GM23248 (cell line): ENCODE results near the gene RAD51D. TPM values are rescaled to one million over a fixed set of nuclear protein-coding genes. Genes with fewer than 3 reads are reported as not detected.

Experiments used
- DNase-seq: peaks from one replicate; pipeline ENCODE4 v3.0.0-alpha.2; 2015
- H2AFZ ChIP-seq: fragments of 200-600 bp; sonication (generic); 2 replicates; pipeline ENCODE4 v1.6.1; 2016; ENCODE audit warnings: antibody characterized with exemption
- H3F3A ChIP-seq: fragments of 200-600 bp; sonication (generic); 2 replicates; pipeline ENCODE4 v1.6.1; 2016; ENCODE audit warnings: mild to moderate bottlenecking, antibody characterized with exemption, mixed run types; ENCODE audit not compliant: insufficient read depth
- H3K27ac ChIP-seq: fragments of 200-600 bp; sonication (generic); 2 replicates; pipeline ENCODE4 v1.5.1; 2016; ENCODE audit warnings: mild to moderate bottlenecking
- H3K27me3 ChIP-seq: fragments of 200-600 bp; sonication (generic); replicated peaks from 2 replicates; pipeline ENCODE4 v1.6.1; 2016; ENCODE audit warnings: mild to moderate bottlenecking; ENCODE audit not compliant: insufficient read depth
- H3K36me3 ChIP-seq: fragments of 200-600 bp; sonication (generic); 2 replicates; pipeline ENCODE4 v1.6.1; 2016; ENCODE audit warnings: low read depth, mild to moderate bottlenecking
- H3K4me1 ChIP-seq: fragments of 200-600 bp; sonication (generic); 2 replicates; pipeline ENCODE4 v1.6.1; 2016; ENCODE audit warnings: mild to moderate bottlenecking; ENCODE audit not compliant: insufficient read depth
- H3K4me2 ChIP-seq: fragments of 200-600 bp; sonication (generic); one replicate; pipeline ENCODE4 v1.6.1; 2016; ENCODE audit warnings: mild to moderate bottlenecking; ENCODE audit not compliant: unreplicated experiment
- H3K4me3 ChIP-seq: fragments of 200-600 bp; sonication (generic); 2 replicates; pipeline ENCODE4 v1.5.1; 2016; ENCODE audit warnings: mild to moderate bottlenecking
- H3K79me2 ChIP-seq: fragments of 200-600 bp; sonication (generic); 2 replicates; pipeline ENCODE4 v1.6.1; 2016; ENCODE audit warnings: mild to moderate bottlenecking; ENCODE audit not compliant: insufficient read depth
- H3K9ac ChIP-seq: fragments of 200-600 bp; sonication (generic); 2 replicates; pipeline ENCODE4 v1.6.1; 2016; ENCODE audit warnings: mild to moderate bottlenecking
- H3K9me2 ChIP-seq: fragments of 200-600 bp; sonication (generic); 2 replicates; pipeline ENCODE4 v1.6.1; 2016; ENCODE audit warnings: mixed run types, mild to moderate bottlenecking, moderate library complexity; ENCODE audit not compliant: insufficient read depth
- H3K9me3 ChIP-seq: fragments of 200-600 bp; sonication (generic); one replicate; pipeline ENCODE4 v1.6.1; 2017; ENCODE audit warnings: low read depth
- H4K20me1 ChIP-seq: fragments of 200-600 bp; sonication (generic); 2 replicates; pipeline ENCODE4 v1.6.0; 2016; ENCODE audit not compliant: insufficient read depth
- EZH2 ChIP-seq: fragments of 200-600 bp; sonication (generic); IDR thresholded peaks from 2 replicates; pipeline ENCODE4 v1.6.1; 2018; ENCODE audit warnings: antibody characterized with exemption, mild to moderate bottlenecking; ENCODE audit not compliant: insufficient read depth, poor library complexity, severe bottlenecking
- EZH2phosphoT487 ChIP-seq: fragments of 200-600 bp; sonication (generic); IDR thresholded peaks from 2 replicates; pipeline ENCODE4 v1.6.1; 2018; ENCODE audit warnings: antibody characterized with exemption, moderate library complexity, mild to moderate bottlenecking, low read depth; ENCODE audit not compliant: insufficient read depth
- WGBS, 2 experiments: methylation state at CpG; one replicate each; pipeline ENCODE4 v1.1.6; 2015 to 2017; ENCODE audit warnings: low lambda C conversion rate in 2 of 2, low coverage in 1 of 2; ENCODE audit errors: missing lambda C conversion rate in 2 of 2; 5-methylcytosine and 5-hydroxymethylcytosine counted together
- in situ Hi-C: fragments of 300-500 bp; cut with MboI; formaldehyde crosslinking; loops from 2 replicates; pipeline ENCODE4 v1.15.0; 2020
- polyA plus RNA-seq: library from polyadenylated mRNA; unstranded; fragments of >200 nt; fragmentation: Nextera tagmentation; extraction: Ambion mirVana; gene quantifications from 2 replicates; pipeline ENCODE4 v1.2.1, GENCODE V29; 2016
- total RNA-seq: library from RNA; depleted of rRNA; stranded (reverse); fragments of >200 nt; shearing (Covaris generic); gene quantifications from 2 replicates; pipeline ENCODE4 v1.2.3, GENCODE V29; 2014

RAD51D gene
- total and polyA plus RNA-seq, 2 experiments from 2014 or later = 7.7 to 9.9 TPM

- no peak overlapping the region for H3K27ac ChIP-seq
- H3K4me1 ChIP-seq = peaks cover 23% of the 10 kb centered on the region
- no peaks in the 10 kb centered on the region for H3K27me3 ChIP-seq
- no peaks in the 10 kb centered on the region for H3K9me3 ChIP-seq
- no peaks in the 10 kb centered on the region for H3K9me2 ChIP-seq
- TF ChIP-seq EZH2 = no peak
- TF ChIP-seq EZH2phosphoT487 = no peak
- DNase-seq = peak; percentile 62
- no peaks in the 10 kb centered on the region for H4K20me1 ChIP-seq
- no peaks in the 10 kb centered on the region for H3K36me3 ChIP-seq
- H2AFZ ChIP-seq = peak overlapping the region; percentile 99
- H3K4me2 ChIP-seq = peak overlapping the region; percentile 75
- peak overlapping the region; percentile 67 for H3K9ac ChIP-seq
- 42 to 44% methylated on average over 22 of the region's 22 CpGs for WGBS, 2 experiments
- H3F3A ChIP-seq = peaks cover 12% of the 10 kb centered on the region; the same call in 1 of the 2 replicates
- H3K4me3 ChIP-seq = peak overlapping the region; percentile 70
- in situ Hi-C loops = loop anchor here (25.0 kb wide), 1 partner anchor 1423 kb away; no protein-coding TSS in a partner anchor
- H3K79me2 ChIP-seq = peaks cover 24% of the 10 kb centered on the region
Measured at GRCh38 chr17:35089586-35090296, 29.9 kb downstream of the RAD51D start.

GRCh38 chr17:35088881-35089585 lies 30.6 kb downstream of the RAD51D start:
- Histone ChIP-seq H3K9ac (peak overlapping the region; percentile 73), H3K9me2 (no peaks in the 10 kb centered on the region), H3K4me1 (peaks cover 19% of the 10 kb centered on the region), H3K79me2 (peaks cover 24% of the 10 kb centered on the region), H3K9me3 (no peaks in the 10 kb centered on the region), H4K20me1 (no peaks in the 10 kb centered on the region), H3K4me3 (peak overlapping the region; percentile 75), H2AFZ (peak overlapping the region; percentile 99), H3F3A (0 out of 2 replicates have a peak, but pooled peaks cover 7% of the 10 kb centered on the region), H3K27me3 (no peaks in the 10 kb centered on the region), H3K36me3 (no peaks in the 10 kb centered on the region), H3K27ac (peak overlapping the region; percentile 10; the same call in 1 of the 2 replicates), H3K4me2 (peak overlapping the region; percentile 78)
- DNase-seq = peak; percentile 95
- in situ Hi-C loops = loop anchor here (25.0 kb wide), 1 partner anchor 1423 kb away; no protein-coding TSS in a partner anchor
- 1% methylated on average over 26 to 66 of the region's 80 CpGs for WGBS, 2 experiments
- TF ChIP-seq EZH2 (no peak), EZH2phosphoT487 (no peak)

GRCh38 chr17:35088356-35088880 lies 31.2 kb downstream of the RAD51D start:
- H3K4me3 ChIP-seq = peak overlapping the region; percentile 75
- peak overlapping the region; percentile 73 for H3K9ac ChIP-seq
- no peaks in the 10 kb centered on the region for H4K20me1 ChIP-seq
- peak overlapping the region; percentile 78 for H3K4me2 ChIP-seq
- no peaks in the 10 kb centered on the region for H3K36me3 ChIP-seq
- peaks cover 19% of the 10 kb centered on the region for H3K4me1 ChIP-seq
- TF ChIP-seq EZH2phosphoT487 (no peak), EZH2 (no peak)
- peaks cover 7% of the 10 kb centered on the region; the same call in 1 of the 2 replicates for H3F3A ChIP-seq
- H3K27ac ChIP-seq = peak overlapping the region; percentile 10
- WGBS, 2 experiments = 1% methylated on average over 26 of the region's 26 CpGs
- peak; percentile 69 for DNase-seq
- in situ Hi-C loops = loop anchor here (25.0 kb wide), 1 partner anchor 1424 kb away; no protein-coding TSS in a partner anchor
- H3K9me3 ChIP-seq = no peaks in the 10 kb centered on the region
- peaks cover 24% of the 10 kb centered on the region for H3K79me2 ChIP-seq
- H3K9me2 ChIP-seq = no peaks in the 10 kb centered on the region
- H3K27me3 ChIP-seq = no peaks in the 10 kb centered on the region
- peak overlapping the region; percentile 78 for H2AFZ ChIP-seq

- H4K20me1 ChIP-seq = no peaks in the 10 kb centered on the region
- TF ChIP-seq EZH2phosphoT487 = no peak
- TF ChIP-seq EZH2 = no peak
- H3K27me3 ChIP-seq = no peaks in the 10 kb centered on the region
- H3K4me1 ChIP-seq = peaks cover 23% of the 10 kb centered on the region
- peak overlapping the region; percentile 10 for H3K27ac ChIP-seq
- no peaks in the 10 kb centered on the region for H3K36me3 ChIP-seq
- H3K4me2 ChIP-seq = peak overlapping the region; percentile 78
- in situ Hi-C loops = loop anchor here (25.0 kb wide), 1 partner anchor 1424 kb away; no protein-coding TSS in a partner anchor
- 11 to 13% methylated on average over 9 of the region's 9 CpGs for WGBS, 2 experiments
- H3K9me2 ChIP-seq = no peaks in the 10 kb centered on the region
- H3F3A ChIP-seq = peaks cover 13% of the 10 kb centered on the region
- H2AFZ ChIP-seq = peak overlapping the region; percentile 78
- H3K4me3 ChIP-seq = peak overlapping the region; percentile 75
- DNase-seq = peak; percentile 52
- H3K9me3 ChIP-seq = no peaks in the 10 kb centered on the region
- H3K9ac ChIP-seq = peak overlapping the region; percentile 73
- H3K79me2 ChIP-seq = peaks cover 24% of the 10 kb centered on the region
Measured at GRCh38 chr17:35087731-35088355, 31.8 kb downstream of the RAD51D start.
